HEK293 (cell line): Measurements from ENCODE around the gene RGS12.

ENCODE experiments used
- CTCF ChIA-PET: fragments of 350-600 bp; formaldehyde crosslinking; extraction: SDS; loops from one replicate; lab custom pipeline; 2021; ENCODE audit warnings: antibody characterized with exemption; lab: Yijun Ruan, JAX
- POLR2A ChIA-PET: fragments of 300-600 bp; formaldehyde crosslinking; extraction: SDS; loops from one replicate; lab custom pipeline; 2020; ENCODE audit warnings: antibody characterized with exemption, inconsistent platforms; lab: Yijun Ruan, JAX
- H3K27ac ChIP-seq: fragments of 200-500 bp; sonication (Bioruptor generic); 2 replicates; pipeline ENCODE4 v1.5.1; 2014; ENCODE audit warnings: low read depth, low read length, control low read depth, inconsistent platforms; ENCODE audit errors: extremely low read depth
- H3K36me3 ChIP-seq, 2 experiments: fragments of 200-500 bp in 1 of 2; sonication (Bioruptor generic) in 1 of 2; 1 replicate in 1 of 2; 2 replicates in 1 of 2; pipeline ENCODE4 v1.5.1; 2014 to 2017; ENCODE audit warnings: inconsistent platforms in 2 of 2, low read length in 2 of 2; ENCODE audit not compliant: control insufficient read depth in 2 of 2, insufficient read depth in 1 of 2
- H3K4me1 ChIP-seq: fragments of 200-500 bp; sonication (Bioruptor generic); 2 replicates; pipeline ENCODE4 v1.5.1; 2014; ENCODE audit warnings: mild to moderate bottlenecking, low read length, inconsistent platforms; ENCODE audit not compliant: control insufficient read depth, insufficient read depth
- H3K4me3 ChIP-seq: 2 replicates; pipeline ENCODE4 v1.5.1; 2011; ENCODE audit warnings: low read depth, mild to moderate bottlenecking, control low read depth, low read length, moderate library complexity
- H3K9me3 ChIP-seq: fragments of 200-500 bp; sonication (Bioruptor generic); 2 replicates; pipeline ENCODE4 v1.5.1; 2014; ENCODE audit warnings: low read depth, low read length, inconsistent platforms; ENCODE audit not compliant: control insufficient read depth, insufficient read depth
- GLIS2 ChIP-seq: fragments of 450-650 bp; formaldehyde crosslinking; IDR thresholded peaks from 2 replicates; pipeline ENCODE4 v1.5.1; 2016; ENCODE audit warnings: missing biosample characterization, missing genetic modification characterization
- KLF10 ChIP-seq: fragments of 450-650 bp; IDR thresholded peaks from 2 replicates; pipeline ENCODE4 v1.5.1; 2018; ENCODE audit warnings: missing biosample characterization, mild to moderate bottlenecking, missing genetic modification characterization
- PRDM10 ChIP-seq: fragments of 450-650 bp; formaldehyde crosslinking; IDR thresholded peaks from 2 replicates; pipeline ENCODE4 v1.5.1; 2016; ENCODE audit warnings: missing biosample characterization, missing genetic modification characterization
- ZBTB20 ChIP-seq: fragments of 450-650 bp; formaldehyde crosslinking; IDR thresholded peaks from 2 replicates; pipeline ENCODE4 v1.5.1; 2016; ENCODE audit warnings: missing biosample characterization, missing genetic modification characterization
- ZIC2 ChIP-seq: fragments of 450-650 bp; formaldehyde crosslinking; IDR thresholded peaks from 2 replicates; pipeline ENCODE4 v1.5.1; 2016; ENCODE audit warnings: missing biosample characterization, missing genetic modification characterization
- ZNF10 ChIP-seq: fragments of 450-650 bp; formaldehyde crosslinking; IDR thresholded peaks from 2 replicates; pipeline ENCODE4 v1.5.1; 2017; ENCODE audit warnings: missing biosample characterization, missing genetic modification characterization
- ZNF157 ChIP-seq: fragments of 450-650 bp; formaldehyde crosslinking; IDR thresholded peaks from 2 replicates; pipeline ENCODE4 v1.5.1; 2016; ENCODE audit warnings: missing biosample characterization, missing genetic modification characterization
- ZNF274 ChIP-seq, 2 experiments: fragments of 200-500 bp in 1 of 2; fragments of 450-650 bp in 1 of 2; sonication (Bioruptor generic) in 1 of 2; formaldehyde crosslinking in 1 of 2; IDR thresholded peaks; 2 replicates each; pipeline versions ENCODE4 v1.5.1 to v1.6.1; 2014 to 2016; ENCODE audit warnings: borderline replicate concordance in 1 of 2, inconsistent platforms in 1 of 2, low read length in 1 of 2, missing biosample characterization in 1 of 2, missing genetic modification characterization in 1 of 2
- TF ChIP-seq, protein P1 (sequence below): fragments of 450-650 bp; formaldehyde crosslinking; IDR thresholded peaks from 2 replicates; pipeline ENCODE4 v1.5.1; 2016; ENCODE audit warnings: missing biosample characterization, missing genetic modification characterization
- TF ChIP-seq, protein P2 (sequence below): fragments of 450-650 bp; formaldehyde crosslinking; IDR thresholded peaks from 2 replicates; pipeline ENCODE4 v1.5.1; 2016; ENCODE audit warnings: missing biosample characterization, missing genetic modification characterization

RGS12 gene

GRCh38 chr4:3245676-3246075 lies 47.1 kb upstream of the RGS12 start:
- CTCF ChIA-PET = interaction anchor here (1.1 to 1.2 kb wide), 2 partner anchors 12 to 139 kb away, joined by 3 to 5 read pairs; no protein-coding TSS in a partner anchor
- peaks cover 0 to 27% of the 10 kb centered on the region in 2 experiments; a peak in 1 of 3 replicates for H3K36me3 ChIP-seq
- H3K4me1 ChIP-seq = no peaks in the 10 kb centered on the region
- H3K9me3 ChIP-seq = no peaks in the 10 kb centered on the region
- no peak overlapping the region for H3K4me3 ChIP-seq
- POLR2A ChIA-PET = no interaction called here
- no peak for TF ChIP-seq ZNF274 (IDR thresholded peaks at IDR 0.05; ENCODE audit: low read length)
- no peak for TF ChIP-seq ZNF274 (tag by site-specific recombination; IDR thresholded peaks at IDR 0.05; ENCODE audit: borderline replicate concordance)
- 0 out of 2 replicates have a peak, but pooled peaks have one; percentile 27 for TF ChIP-seq GLIS2 (tag by site-specific recombination)
- no peak for TF ChIP-seq ZNF157 (tag by site-specific recombination)
- TF ChIP-seq ZBTB20 (tag by site-specific recombination) = no peak
- H3K27ac ChIP-seq = no peak overlapping the region

DNA sequence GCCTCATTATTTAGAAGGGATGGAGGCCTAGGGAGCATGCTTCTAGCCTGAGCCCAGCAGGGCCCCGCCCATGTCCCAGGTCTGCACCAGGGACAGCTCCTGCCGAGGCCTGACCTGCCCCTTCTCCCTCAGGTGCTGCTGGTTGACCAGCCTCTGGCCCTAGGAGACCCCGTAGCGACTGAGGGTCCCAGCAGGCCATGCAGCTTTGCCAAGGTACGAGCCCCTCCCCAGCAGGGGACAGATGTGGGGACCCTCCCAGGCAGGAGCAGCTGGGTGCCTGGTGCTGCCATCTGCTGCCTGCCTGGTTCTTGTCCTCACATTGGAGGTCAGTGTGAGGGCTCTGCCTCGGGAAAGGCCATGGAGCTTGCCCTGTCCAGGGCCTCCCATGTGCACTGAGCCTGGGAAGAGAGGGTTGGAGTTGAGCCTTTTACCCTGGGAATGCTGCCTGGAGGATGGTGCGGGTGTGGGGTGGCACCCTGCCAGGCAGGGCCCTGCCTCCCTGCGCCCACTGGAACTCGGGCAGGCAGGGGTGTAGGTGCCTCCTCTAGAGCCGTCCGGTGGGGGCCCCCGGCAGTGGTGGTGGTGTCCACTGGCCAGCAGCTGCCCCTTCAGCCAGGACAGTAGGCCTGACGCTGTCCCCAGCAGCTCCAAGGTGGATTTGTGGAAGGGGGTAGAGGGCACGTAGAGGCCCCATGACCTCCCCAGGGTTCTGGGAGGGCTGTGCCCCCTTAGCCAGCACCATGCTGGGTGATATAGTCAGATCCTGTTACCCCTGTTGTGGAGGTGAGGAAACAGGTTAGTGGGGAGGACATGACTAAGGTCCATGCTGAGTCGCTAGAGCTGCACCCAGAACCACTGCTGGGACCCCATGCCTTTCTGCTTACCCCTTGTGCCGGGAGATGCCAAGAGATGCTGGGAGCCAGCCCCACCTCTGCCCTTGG lies 46.1 kb upstream of the RGS12 start:
- no peak overlapping the region for H3K27ac ChIP-seq
- ChIA-PET CTCF (interaction anchor here (1.1 to 1.2 kb wide), 2 partner anchors 13 to 140 kb away, joined by 3 to 5 read pairs; no protein-coding TSS in a partner anchor), POLR2A (no interaction called here)
- H3K9me3 ChIP-seq = no peaks in the 10 kb centered on the region
- H3K4me3 ChIP-seq = no peak overlapping the region
- TF ChIP-seq, protein P1, sequence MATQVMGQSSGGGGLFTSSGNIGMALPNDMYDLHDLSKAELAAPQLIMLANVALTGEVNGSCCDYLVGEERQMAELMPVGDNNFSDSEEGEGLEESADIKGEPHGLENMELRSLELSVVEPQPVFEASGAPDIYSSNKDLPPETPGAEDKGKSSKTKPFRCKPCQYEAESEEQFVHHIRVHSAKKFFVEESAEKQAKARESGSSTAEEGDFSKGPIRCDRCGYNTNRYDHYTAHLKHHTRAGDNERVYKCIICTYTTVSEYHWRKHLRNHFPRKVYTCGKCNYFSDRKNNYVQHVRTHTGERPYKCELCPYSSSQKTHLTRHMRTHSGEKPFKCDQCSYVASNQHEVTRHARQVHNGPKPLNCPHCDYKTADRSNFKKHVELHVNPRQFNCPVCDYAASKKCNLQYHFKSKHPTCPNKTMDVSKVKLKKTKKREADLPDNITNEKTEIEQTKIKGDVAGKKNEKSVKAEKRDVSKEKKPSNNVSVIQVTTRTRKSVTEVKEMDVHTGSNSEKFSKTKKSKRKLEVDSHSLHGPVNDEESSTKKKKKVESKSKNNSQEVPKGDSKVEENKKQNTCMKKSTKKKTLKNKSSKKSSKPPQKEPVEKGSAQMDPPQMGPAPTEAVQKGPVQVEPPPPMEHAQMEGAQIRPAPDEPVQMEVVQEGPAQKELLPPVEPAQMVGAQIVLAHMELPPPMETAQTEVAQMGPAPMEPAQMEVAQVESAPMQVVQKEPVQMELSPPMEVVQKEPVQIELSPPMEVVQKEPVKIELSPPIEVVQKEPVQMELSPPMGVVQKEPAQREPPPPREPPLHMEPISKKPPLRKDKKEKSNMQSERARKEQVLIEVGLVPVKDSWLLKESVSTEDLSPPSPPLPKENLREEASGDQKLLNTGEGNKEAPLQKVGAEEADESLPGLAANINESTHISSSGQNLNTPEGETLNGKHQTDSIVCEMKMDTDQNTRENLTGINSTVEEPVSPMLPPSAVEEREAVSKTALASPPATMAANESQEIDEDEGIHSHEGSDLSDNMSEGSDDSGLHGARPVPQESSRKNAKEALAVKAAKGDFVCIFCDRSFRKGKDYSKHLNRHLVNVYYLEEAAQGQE (tag by site-specific recombination) = peak; percentile 86
- peak; percentile 51 for TF ChIP-seq ZIC2 (tag by site-specific recombination)
- no peak for TF ChIP-seq PRDM10 (tag by site-specific recombination)
- TF ChIP-seq KLF10 = no peak
- TF ChIP-seq ZNF10 = no peak
- TF ChIP-seq GLIS2 (tag by site-specific recombination) = peak; percentile 49; the same call in 1 of the 2 replicates
- peaks cover 0 to 17% of the 10 kb centered on the region in 2 experiments; a peak in 1 of 3 replicates for H3K36me3 ChIP-seq
- no peaks in the 10 kb centered on the region for H3K4me1 ChIP-seq

DNA sequence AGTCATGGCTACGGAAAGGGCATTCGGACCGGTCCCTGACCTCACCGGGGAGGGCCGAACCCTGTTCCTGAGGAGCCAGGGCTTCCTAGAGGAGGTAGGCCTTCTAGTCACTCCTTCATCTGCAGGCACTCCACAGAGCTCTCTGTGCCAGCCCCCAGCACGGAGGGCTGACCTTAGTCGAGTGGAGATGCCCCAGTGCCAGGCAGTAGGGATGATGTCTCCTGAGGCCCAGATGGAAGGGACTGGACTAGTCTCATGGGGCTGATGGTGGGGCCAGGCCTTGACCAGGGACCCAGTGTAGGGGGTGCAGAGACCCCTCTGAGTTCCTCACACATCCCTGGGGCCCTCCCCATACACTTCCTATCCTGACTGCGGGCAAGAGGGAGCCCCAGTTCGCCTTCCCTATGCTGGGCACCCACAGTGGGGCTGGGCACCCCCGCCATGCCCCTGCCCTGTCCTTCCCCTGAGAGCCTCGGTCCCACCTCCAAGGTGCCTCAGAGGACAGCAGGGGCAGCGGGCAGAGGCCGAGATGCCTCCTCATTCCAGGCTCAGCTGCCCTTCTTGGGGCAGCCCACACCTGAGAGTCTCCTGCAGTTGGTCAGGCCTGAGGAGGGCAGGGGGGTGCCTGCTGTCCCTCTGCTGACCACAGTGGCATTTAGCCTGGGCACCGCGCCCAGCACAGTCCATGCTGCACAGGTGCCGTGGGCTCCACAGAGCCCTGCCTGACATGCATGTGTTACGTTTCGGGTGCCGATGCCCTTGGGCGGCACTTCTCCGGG lies 45.2 kb upstream of the RGS12 start:
- CTCF ChIA-PET = no interaction called here
- POLR2A ChIA-PET = no interaction called here
- Histone ChIP-seq H3K4me3 (no peak overlapping the region), H3K27ac (no peak overlapping the region), H3K4me1 (no peaks in the 10 kb centered on the region), H3K9me3 (no peaks in the 10 kb centered on the region), H3K36me3 (peaks cover 0 to 14% of the 10 kb centered on the region in 2 experiments; a peak in 1 of 3 replicates)
- TF ChIP-seq, protein P2, sequence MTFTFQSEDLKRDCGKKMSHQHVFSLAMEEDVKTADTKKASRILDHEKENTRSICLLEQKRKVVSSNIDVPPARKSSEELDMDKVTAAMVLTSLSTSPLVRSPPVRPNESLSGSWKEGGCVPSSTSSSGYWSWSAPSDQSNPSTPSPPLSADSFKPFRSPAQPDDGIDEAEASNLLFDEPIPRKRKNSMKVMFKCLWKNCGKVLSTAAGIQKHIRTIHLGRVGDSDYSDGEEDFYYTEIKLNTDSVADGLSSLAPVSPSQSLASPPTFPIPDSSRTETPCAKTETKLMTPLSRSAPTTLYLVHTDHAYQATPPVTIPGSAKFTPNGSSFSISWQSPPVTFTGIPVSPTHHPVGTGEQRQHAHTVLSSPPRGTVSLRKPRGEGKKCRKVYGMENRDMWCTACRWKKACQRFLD = no peak
